ENCODE measurements around the gene MTMR11.
"Not testable (repeated sequence)": the region's sequence is repeated elsewhere in the genome, so short reads cannot be mapped to it uniquely, and the experiment has no call there.

The MTMR11 gene

GRCh38 chr1:149957548-149957947 lies 20.9 kb upstream of the MTMR11 start:
- Mint-ChIP-seq H3K4me1 (peaks cover 11% of the 10 kb centered on the region), H3K36me3 (peaks cover 33% of the 10 kb centered on the region)
- CTCF ChIA-PET, DNase-seq, H3K9me3 Mint-ChIP-seq, H3K27me3 Mint-ChIP-seq, H3K4me3 Mint-ChIP-seq, H3K27ac Mint-ChIP-seq: not testable (repeated sequence)

GRCh38 chr1:149949911-149950310 lies 13.2 kb upstream of the MTMR11 start:
- no peaks in the 10 kb centered on the region for H3K9me3 Mint-ChIP-seq
- H3K4me1 Mint-ChIP-seq, result no peaks in the 10 kb centered on the region
- no peak overlapping the region for H3K4me3 Mint-ChIP-seq
- H3K27me3 Mint-ChIP-seq, result no peaks in the 10 kb centered on the region
- DNase-seq, result no peak
- CTCF ChIA-PET, result interaction anchor here (1.3 kb wide), 1 partner anchor 62 kb away, joined by 3 read pairs; a partner anchor contains a TSS
- no peak overlapping the region for H3K27ac Mint-ChIP-seq
- peaks cover 30% of the 10 kb centered on the region for H3K36me3 Mint-ChIP-seq

- peaks cover 27% of the 10 kb centered on the region for H3K36me3 Mint-ChIP-seq
Measured at GRCh38 chr1:149945206-149945605, 8.5 kb upstream of the MTMR11 start.

GRCh38 chr1:149942885-149943284 lies 6.2 kb upstream of the MTMR11 start:
- Mint-ChIP-seq H3K27ac (no peak overlapping the region), H3K4me3 (no peak overlapping the region), H3K27me3 (no peaks in the 10 kb centered on the region), H3K9me3 (no peaks in the 10 kb centered on the region), H3K36me3 (peaks cover 19% of the 10 kb centered on the region), H3K4me1 (peaks cover 23% of the 10 kb centered on the region)
- CTCF ChIA-PET, result interaction anchor here (1.4 kb wide), 1 partner anchor 20 kb away, joined by 3 read pairs; no protein-coding TSS in a partner anchor
- DNase-seq, result no peak

More at GRCh38 chr1:149945206-149945605, 8.5 kb upstream of the MTMR11 start:
- no peak overlapping the region for H3K4me3 Mint-ChIP-seq
- no peak for DNase-seq
- no peaks in the 10 kb centered on the region for H3K27me3 Mint-ChIP-seq
- CTCF ChIA-PET, result interaction anchor here (0.6 kb wide), 1 partner anchor 221 kb away, joined by 3 read pairs; no protein-coding TSS in a partner anchor
- H3K27ac Mint-ChIP-seq, result no peak overlapping the region
- peaks cover 6% of the 10 kb centered on the region for H3K4me1 Mint-ChIP-seq
- no peaks in the 10 kb centered on the region for H3K9me3 Mint-ChIP-seq

GRCh38 chr1:149942207-149942606 lies 5.5 kb upstream of the MTMR11 start:
- DNase-seq, result no peak
- H3K36me3 Mint-ChIP-seq, result peaks cover 15% of the 10 kb centered on the region

GRCh38 chr1:149940427-149940826 lies 3.7 kb upstream of the MTMR11 start:
- Mint-ChIP-seq H3K27me3 (peaks cover 3% of the 10 kb centered on the region), H3K4me3 (no peak overlapping the region), H3K9me3 (no peaks in the 10 kb centered on the region), H3K4me1 (peaks cover 41% of the 10 kb centered on the region), H3K27ac (no peak overlapping the region), H3K36me3 (peaks cover 9% of the 10 kb centered on the region)
- no peak for DNase-seq
- CTCF ChIA-PET, result interaction anchor here (1.2 kb wide), 1 partner anchor 97 kb away, joined by 4 read pairs; no protein-coding TSS in a partner anchor

More at GRCh38 chr1:149942207-149942606, 5.5 kb upstream of the MTMR11 start:
- Mint-ChIP-seq H3K4me1 (peaks cover 30% of the 10 kb centered on the region), H3K4me3 (no peak overlapping the region), H3K27me3 (no peaks in the 10 kb centered on the region), H3K27ac (no peak overlapping the region), H3K9me3 (no peaks in the 10 kb centered on the region)
- CTCF ChIA-PET, result interaction anchor here (1.4 kb wide), 1 partner anchor 20 kb away, joined by 3 read pairs; no protein-coding TSS in a partner anchor

- not testable (repeated sequence) for H3K36me3 Mint-ChIP-seq, H3K9me3 Mint-ChIP-seq, DNase-seq, H3K4me3 Mint-ChIP-seq
- peaks cover 10% of the 10 kb centered on the region for H3K27me3 Mint-ChIP-seq
- H3K27ac Mint-ChIP-seq, result peak overlapping the region; percentile 78
- CTCF ChIA-PET, result interaction anchor here (1.1 kb wide), 1 partner anchor 10 kb away, joined by 3 read pairs; no protein-coding TSS in a partner anchor
- H3K4me1 Mint-ChIP-seq, result peaks cover 41% of the 10 kb centered on the region
Measured at GRCh38 chr1:149938668-149939003, 2.0 kb upstream of the MTMR11 start.

GRCh38 chr1:149937759-149938158 lies 1.1 kb upstream of the MTMR11 start:
- Mint-ChIP-seq H3K27ac (peak overlapping the region; percentile 11), H3K36me3 (no peaks in the 10 kb centered on the region), H3K4me1 (peaks cover 36% of the 10 kb centered on the region), H3K9me3 (no peaks in the 10 kb centered on the region), H3K27me3 (peaks cover 10% of the 10 kb centered on the region), H3K4me3 (no peak overlapping the region)
- CTCF ChIA-PET, result interaction anchor here (0.6 to 1.1 kb wide), 3 partner anchors 10 to 249 kb away, joined by 3 read pairs; no protein-coding TSS in a partner anchor
- peak; percentile 42 for DNase-seq

GRCh38 chr1:149936992-149937705 lies 470 bp upstream of the MTMR11 start:
- H3K27ac Mint-ChIP-seq, result peak overlapping the region; percentile 11
- no peak for DNase-seq
- CTCF ChIA-PET, result interaction anchor here (0.6 to 1.1 kb wide), 3 partner anchors 9 to 250 kb away, joined by 3 read pairs; no protein-coding TSS in a partner anchor
- no peak overlapping the region for H3K4me3 Mint-ChIP-seq
- H3K27me3 Mint-ChIP-seq, result peaks cover 10% of the 10 kb centered on the region
- H3K36me3 Mint-ChIP-seq, result no peaks in the 10 kb centered on the region
- no peaks in the 10 kb centered on the region for H3K9me3 Mint-ChIP-seq
- peaks cover 38% of the 10 kb centered on the region for H3K4me1 Mint-ChIP-seq

GRCh38 chr1:149934356-149934755 lies 2.3 kb downstream of the MTMR11 start:
- Mint-ChIP-seq H3K36me3 (peaks cover 10% of the 10 kb centered on the region), H3K9me3 (no peaks in the 10 kb centered on the region), H3K4me3 (no peak overlapping the region), H3K27me3 (peaks cover 10% of the 10 kb centered on the region), H3K27ac (no peak overlapping the region), H3K4me1 (peaks cover 61% of the 10 kb centered on the region)
- CTCF ChIA-PET, result interaction anchor here (0.9 kb wide), 1 partner anchor 46 kb away, joined by 4 read pairs; no protein-coding TSS in a partner anchor
- DNase-seq, result no peak

GRCh38 chr1:149933208-149933607 lies 3.5 kb downstream of the MTMR11 start:
- H3K27ac Mint-ChIP-seq, result no peak overlapping the region
- peaks cover 10% of the 10 kb centered on the region for H3K27me3 Mint-ChIP-seq
- H3K9me3 Mint-ChIP-seq, result no peaks in the 10 kb centered on the region
- CTCF ChIA-PET, result no interaction called here
- peaks cover 63% of the 10 kb centered on the region for H3K4me1 Mint-ChIP-seq
- DNase-seq, result no peak
- H3K4me3 Mint-ChIP-seq, result no peak overlapping the region
- H3K36me3 Mint-ChIP-seq, result peaks cover 12% of the 10 kb centered on the region

GRCh38 chr1:149932474-149932873 lies 4.2 kb downstream of the MTMR11 start:
- no peak overlapping the region for H3K27ac Mint-ChIP-seq
- CTCF ChIA-PET, result no interaction called here
- peaks cover 15% of the 10 kb centered on the region for H3K36me3 Mint-ChIP-seq
- peaks cover 10% of the 10 kb centered on the region for H3K27me3 Mint-ChIP-seq
- no peaks in the 10 kb centered on the region for H3K9me3 Mint-ChIP-seq
- no peak for DNase-seq
- H3K4me1 Mint-ChIP-seq, result peaks cover 60% of the 10 kb centered on the region
- H3K4me3 Mint-ChIP-seq, result no peak overlapping the region

- Mint-ChIP-seq H3K36me3 (peaks cover 21% of the 10 kb centered on the region), H3K27ac (peak overlapping the region; percentile 75), H3K4me3 (peak overlapping the region; percentile 58), H3K9me3 (no peaks in the 10 kb centered on the region), H3K27me3 (peaks cover 7% of the 10 kb centered on the region), H3K4me1 (peaks cover 59% of the 10 kb centered on the region)
- DNase-seq, result no peak
- CTCF ChIA-PET, result no interaction called here
Measured at GRCh38 chr1:149931212-149931790, 5.4 kb downstream of the MTMR11 start.

GRCh38 chr1:149929856-149930255 lies 6.8 kb downstream of the MTMR11 start:
- no peaks in the 10 kb centered on the region for H3K9me3 Mint-ChIP-seq
- DNase-seq, result no peak
- peaks cover 33% of the 10 kb centered on the region for H3K36me3 Mint-ChIP-seq
- peak overlapping the region; percentile 16 for H3K4me3 Mint-ChIP-seq
- CTCF ChIA-PET, result no interaction called here
- H3K4me1 Mint-ChIP-seq, result peaks cover 68% of the 10 kb centered on the region
- peaks cover 7% of the 10 kb centered on the region for H3K27me3 Mint-ChIP-seq
- peak overlapping the region; percentile 25 for H3K27ac Mint-ChIP-seq

- Mint-ChIP-seq H3K4me3 (peak overlapping the region; percentile 99), H3K36me3 (peaks cover 45% of the 10 kb centered on the region), H3K4me1 (peaks cover 75% of the 10 kb centered on the region), H3K27me3 (no peaks in the 10 kb centered on the region), H3K9me3 (no peaks in the 10 kb centered on the region), H3K27ac (peak overlapping the region; percentile 97)
- CTCF ChIA-PET, result interaction anchor here (0.9 to 1.8 kb wide), 2 partner anchors 10 to 41 kb away, joined by 3 to 5 read pairs; a partner anchor contains a TSS
- no peak for DNase-seq
Measured at GRCh38 chr1:149928401-149928724, 8.3 kb downstream of the MTMR11 start.

Measured in activated naive CD4-positive, alpha-beta T cell treated with anti-CD3 and anti-CD28 coated beads, Interleukin-2, amount 10 ng/mL, durations not matched to agents 7 days and 5 days (primary cell).